Vagina (tissue), 2 donors: Measurements from ENCODE around the gene UBR2. TPM values are rescaled to one million over a fixed set of nuclear protein-coding genes. Genes with fewer than 3 reads are reported as not detected.
"Not testable (repeated sequence)": the region's sequence is repeated elsewhere in the genome, so short reads cannot be mapped to it uniquely, and the experiment has no call there.

ENCODE experiments used
- DNase-seq, 2 donors: peaks; one replicate each; pipeline ENCODE4 v3.0.0-alpha.2; 2017; ENCODE audit errors: extremely low spot score in 2 of 2
- H3K27ac ChIP-seq: fragments of 200-600 bp; sonication (generic); one replicate; pipeline ENCODE4 v1.5.1; 2019
- H3K27me3 ChIP-seq: fragments of 200-600 bp; sonication (generic); one replicate; pipeline ENCODE4 v1.5.1; 2019
- H3K36me3 ChIP-seq, 2 donors: fragments of 200-600 bp; sonication (generic); one replicate each; pipeline ENCODE4 v1.5.1; 2017 to 2019
- H3K4me1 ChIP-seq: fragments of 200-600 bp; sonication (generic); one replicate; pipeline ENCODE4 v1.5.1; 2019
- H3K4me3 ChIP-seq, 2 donors: fragments of 200-600 bp; sonication (generic); 1 replicate in 1 of 2; 2 replicates in 1 of 2; pipeline ENCODE4 v1.5.1; 2016 to 2019
- H3K9me3 ChIP-seq: fragments of 200-600 bp; sonication (generic); one replicate; pipeline ENCODE4 v1.5.1; 2019
- POLR2A ChIP-seq, 2 donors: fragments of 450-650 bp; IDR thresholded peaks; one replicate each; pipeline ENCODE4 v1.6.1; 2017; ENCODE audit warnings: antibody characterized with exemption in 2 of 2, mild to moderate bottlenecking in 2 of 2, moderate library complexity in 2 of 2
- POLR2AphosphoS5 ChIP-seq, 2 donors: sonication (generic); formaldehyde crosslinking; IDR thresholded peaks; one replicate each; pipeline ENCODE4 v1.9.0; 2017; ENCODE audit warnings: antibody characterized with exemption in 2 of 2, mild to moderate bottlenecking in 2 of 2, low read depth in 1 of 2; ENCODE audit not compliant: insufficient read depth in 1 of 2
- intact Hi-C: fragments of 100-400 bp; cut with DNase I; formaldehyde crosslinking; loops from one replicate; pipeline ENCODE4 v1.15.1; 2023
- total RNA-seq: library from RNA; depleted of rRNA; stranded (reverse); fragments of >200 nt; gene quantifications from one replicate; pipeline ENCODE4 v1.2.3, GENCODE V29; 2016
- TF ChIP-seq, protein P1 (sequence below), 3 experiments: fragments of 450-650 bp in 2 of 3; fragments of 200-600 bp in 1 of 3; sonication (generic) in 1 of 3; IDR thresholded peaks; one replicate each; pipeline ENCODE4 v1.5.1; 2017 to 2019; ENCODE audit warnings: antibody characterized with exemption in 3 of 3, mild to moderate bottlenecking in 2 of 3, moderate library complexity in 2 of 3

The UBR2 gene
- total RNA-seq, 1 donor from 2014 or later = 23.6 TPM

DNA sequence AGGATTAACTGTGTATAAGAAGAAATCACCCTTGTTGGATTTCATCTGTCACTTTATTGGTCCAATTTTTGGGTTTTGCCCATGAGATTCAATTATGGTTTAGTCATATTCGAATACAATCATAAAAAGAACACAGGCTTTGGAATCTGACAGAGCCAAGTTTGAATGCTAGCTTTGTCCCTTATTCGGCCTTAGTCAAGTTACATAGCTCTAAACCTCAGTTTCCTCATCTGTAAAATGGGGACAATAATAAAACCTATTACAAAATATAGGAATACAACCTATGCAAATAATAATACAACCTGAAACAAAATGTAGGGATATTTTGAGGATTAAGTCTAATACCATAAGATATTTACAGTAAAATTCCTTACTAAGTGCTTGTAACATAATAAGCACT is 100.9 kb downstream of the UBR2 start:
- intact Hi-C loops = loop anchor here (5.0 kb wide), 1 partner anchor 63 kb away; no protein-coding TSS in a partner anchor
- H3K4me1 ChIP-seq = no peaks in the 10 kb centered on the region

DNA sequence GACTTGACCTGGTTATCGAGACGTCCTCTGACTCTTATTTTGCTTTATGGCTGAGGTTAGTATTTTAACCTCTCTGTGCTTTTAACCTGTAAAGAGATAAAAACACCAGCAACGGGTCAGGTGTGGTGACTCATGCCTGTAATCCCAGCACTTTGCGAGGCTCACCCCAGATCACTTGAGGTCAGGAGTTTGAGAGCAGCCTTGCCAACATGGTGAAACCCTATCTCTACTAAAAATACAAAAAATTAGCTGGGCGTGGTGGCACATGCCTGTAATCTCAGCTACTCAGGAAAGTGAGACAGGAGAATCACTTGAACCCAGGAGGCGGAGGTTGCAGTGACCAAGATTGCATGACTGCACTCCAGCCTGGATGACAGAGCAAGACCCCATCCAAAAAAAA is 110.5 kb downstream of the UBR2 start:
- H3K27me3 ChIP-seq, H3K9me3 ChIP-seq, intact Hi-C loops, DNase-seq, H3K4me1 ChIP-seq, H3K27ac ChIP-seq, H3K4me3 ChIP-seq: not testable (repeated sequence)
- peaks cover 8 to 98% of the 10 kb centered on the region in 2 donors for H3K36me3 ChIP-seq

More for the DNA sequence above, 100.9 kb downstream of the UBR2 start:
- Histone ChIP-seq H3K36me3 (peaks cover 0 to 71% of the 10 kb centered on the region in 2 donors), H3K27me3 (no peaks in the 10 kb centered on the region), H3K4me3 (no peak overlapping the region), H3K27ac (no peak overlapping the region), H3K9me3 (no peaks in the 10 kb centered on the region)
- DNase-seq = no peak
- no peak for TF ChIP-seq POLR2AphosphoS5 (IDR thresholded peaks at IDR 0.05; ENCODE audit: insufficient read depth in 1 of 2, low read depth in 1 of 2)
- TF ChIP-seq, protein P1, sequence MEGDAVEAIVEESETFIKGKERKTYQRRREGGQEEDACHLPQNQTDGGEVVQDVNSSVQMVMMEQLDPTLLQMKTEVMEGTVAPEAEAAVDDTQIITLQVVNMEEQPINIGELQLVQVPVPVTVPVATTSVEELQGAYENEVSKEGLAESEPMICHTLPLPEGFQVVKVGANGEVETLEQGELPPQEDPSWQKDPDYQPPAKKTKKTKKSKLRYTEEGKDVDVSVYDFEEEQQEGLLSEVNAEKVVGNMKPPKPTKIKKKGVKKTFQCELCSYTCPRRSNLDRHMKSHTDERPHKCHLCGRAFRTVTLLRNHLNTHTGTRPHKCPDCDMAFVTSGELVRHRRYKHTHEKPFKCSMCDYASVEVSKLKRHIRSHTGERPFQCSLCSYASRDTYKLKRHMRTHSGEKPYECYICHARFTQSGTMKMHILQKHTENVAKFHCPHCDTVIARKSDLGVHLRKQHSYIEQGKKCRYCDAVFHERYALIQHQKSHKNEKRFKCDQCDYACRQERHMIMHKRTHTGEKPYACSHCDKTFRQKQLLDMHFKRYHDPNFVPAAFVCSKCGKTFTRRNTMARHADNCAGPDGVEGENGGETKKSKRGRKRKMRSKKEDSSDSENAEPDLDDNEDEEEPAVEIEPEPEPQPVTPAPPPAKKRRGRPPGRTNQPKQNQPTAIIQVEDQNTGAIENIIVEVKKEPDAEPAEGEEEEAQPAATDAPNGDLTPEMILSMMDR (IDR thresholded peaks at IDR 0.05) = no peak

DNA sequence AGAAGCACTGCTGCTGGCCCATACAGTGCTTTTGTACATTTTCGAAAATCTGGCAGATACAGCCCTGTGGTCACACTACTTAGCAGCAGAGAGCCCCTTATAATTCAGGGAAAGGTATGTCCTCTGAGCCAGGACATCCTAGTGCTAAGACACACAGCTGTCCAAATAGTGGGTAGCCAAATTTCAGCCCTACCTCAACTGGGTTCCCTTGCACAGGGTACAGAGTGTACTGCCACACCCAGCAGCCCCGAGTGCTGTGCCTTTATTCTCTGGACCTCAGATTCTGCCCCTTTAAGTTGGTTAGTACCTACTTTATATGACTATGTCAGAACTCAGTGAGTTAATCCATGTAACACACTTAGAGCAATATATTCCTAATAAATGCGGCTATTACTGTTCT is 111.0 kb downstream of the UBR2 start:
- Histone ChIP-seq H3K9me3 (no peaks in the 10 kb centered on the region), H3K27ac (no peak overlapping the region), H3K27me3 (no peaks in the 10 kb centered on the region), H3K4me3 (no peak overlapping the region), H3K4me1 (no peaks in the 10 kb centered on the region), H3K36me3 (peaks cover 8 to 98% of the 10 kb centered on the region in 2 donors)
- intact Hi-C loops = no loop called here
- DNase-seq = no peak
- TF ChIP-seq, protein P1 (IDR thresholded peaks at IDR 0.05) = no peak
- TF ChIP-seq POLR2AphosphoS5 (IDR thresholded peaks at IDR 0.05; ENCODE audit: insufficient read depth in 1 of 2, low read depth in 1 of 2) (no peak), POLR2A (IDR thresholded peaks at IDR 0.05) (no peak)

DNA sequence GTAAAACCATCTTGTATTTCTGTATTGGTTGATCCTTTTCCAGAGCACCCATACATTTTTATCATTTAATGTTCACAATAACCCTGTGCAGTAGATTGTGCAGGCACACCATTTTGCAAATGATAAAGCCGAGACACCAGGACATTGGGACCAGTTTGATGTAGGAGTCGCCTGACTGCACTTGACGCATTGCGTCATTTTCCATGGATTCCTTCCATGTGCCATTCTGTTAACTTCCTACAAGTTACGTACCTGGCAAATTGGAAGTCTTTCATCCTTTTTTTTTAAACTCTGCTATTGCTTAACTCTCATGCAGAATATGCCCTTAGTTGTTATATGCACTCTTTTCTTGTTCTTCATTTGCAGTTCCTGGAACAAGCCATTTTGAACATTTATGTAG is 115.5 kb downstream of the UBR2 start:
- Histone ChIP-seq H3K27me3 (no peaks in the 10 kb centered on the region), H3K4me3 (no peak overlapping the region), H3K36me3 (peaks cover 8 to 97% of the 10 kb centered on the region in 2 donors), H3K9me3 (no peaks in the 10 kb centered on the region), H3K4me1 (no peaks in the 10 kb centered on the region), H3K27ac (no peak overlapping the region)
- DNase-seq = no peak
- no peak for TF ChIP-seq POLR2AphosphoS5 (IDR thresholded peaks at IDR 0.05; ENCODE audit: insufficient read depth in 1 of 2, low read depth in 1 of 2)
- TF ChIP-seq, protein P1 (IDR thresholded peaks at IDR 0.05) = no peak
- TF ChIP-seq POLR2A (IDR thresholded peaks at IDR 0.05) = no peak
- intact Hi-C loops = no loop called here

DNA sequence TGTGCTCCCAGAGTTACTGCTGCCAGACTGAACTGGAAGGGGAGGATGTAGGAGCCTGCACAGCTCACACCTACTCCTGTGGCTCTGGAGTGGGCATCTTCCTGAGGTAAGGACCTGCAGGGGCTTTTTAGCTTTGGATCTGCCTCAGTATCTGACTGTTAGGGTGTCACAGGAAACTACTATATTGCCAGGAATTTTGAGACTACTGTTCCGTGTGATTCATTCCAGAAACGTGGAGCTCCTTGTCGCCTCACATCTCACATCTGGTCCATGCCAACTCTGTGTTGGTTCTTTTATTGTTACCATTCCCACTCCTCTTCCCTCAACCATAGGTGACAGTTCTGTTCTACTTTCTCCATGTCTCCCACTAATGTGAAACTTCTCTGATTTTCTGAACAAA is 124.5 kb downstream of the UBR2 start:
- peaks cover 2 to 77% of the 10 kb centered on the region in 2 donors for H3K36me3 ChIP-seq
- H3K27me3 ChIP-seq = no peaks in the 10 kb centered on the region
- H3K4me3 ChIP-seq = no peak overlapping the region
- no peak for DNase-seq
- no peaks in the 10 kb centered on the region for H3K9me3 ChIP-seq
- TF ChIP-seq, protein P1 (IDR thresholded peaks at IDR 0.05) = no peak
- TF ChIP-seq POLR2AphosphoS5 (IDR thresholded peaks at IDR 0.05; ENCODE audit: insufficient read depth in 1 of 2, low read depth in 1 of 2) (no peak), POLR2A (IDR thresholded peaks at IDR 0.05) (no peak)
- peaks cover under 1% of the 10 kb centered on the region for H3K4me1 ChIP-seq
- H3K27ac ChIP-seq = no peak overlapping the region
- intact Hi-C loops = no loop called here
